HL-60/S4 treated with phorbol 12-myristate 13-acetate at 8.2 ng/mL for 4 days and 3 days (cell line): ENCODE results near the gene SEPTIN6.

ENCODE experiments used
- in situ Hi-C: fragments of 300-500 bp; cut with MboI; formaldehyde crosslinking; loops from 2 replicates; pipeline ENCODE4 v1.15.0; 2022; ENCODE audit warnings: low sequenced_read_pairs

Gene SEPTIN6

GRCh38 chrX:119693040-119693995 lies at the start of gene SEPTIN6:
TSS of gene SEPTIN6 (minus strand) at chrX:119693168. CDS start at chrX:119693105, 63 bp downstream.
- in situ Hi-C loops, result no loop called here

GRCh38 chrX:119738742-119739141 lies 45.8 kb upstream of the SEPTIN6 start:
- in situ Hi-C loops, result loop anchor here (25.0 kb wide), 1 partner anchor 226 kb away; no protein-coding TSS in a partner anchor

GRCh38 chrX:119736206-119736764 lies 43.3 kb upstream of the SEPTIN6 start:
- in situ Hi-C loops, result loop anchor here (25.0 kb wide), 1 partner anchor 224 kb away; no protein-coding TSS in a partner anchor

GRCh38 chrX:119735467-119735866 lies 42.5 kb upstream of the SEPTIN6 start:
- in situ Hi-C loops, result loop anchor here (25.0 kb wide), 1 partner anchor 223 kb away; no protein-coding TSS in a partner anchor

- in situ Hi-C loops, result loop anchor here (25.0 kb wide), 1 partner anchor 223 kb away; no protein-coding TSS in a partner anchor
These were observed 42.0 kb upstream of the SEPTIN6 start for GRCh38 chrX:119734897-119735339.

GRCh38 chrX:119729408-119730201 lies 36.6 kb upstream of the SEPTIN6 start:
- in situ Hi-C loops, result loop anchor here (25.0 kb wide), 1 partner anchor 217 kb away; no protein-coding TSS in a partner anchor

GRCh38 chrX:119728487-119728886 lies 35.5 kb upstream of the SEPTIN6 start:
- in situ Hi-C loops, result loop anchor here (25.0 kb wide), 1 partner anchor 216 kb away; no protein-coding TSS in a partner anchor

- in situ Hi-C loops, result loop anchor here (25.0 kb wide), 1 partner anchor 215 kb away; no protein-coding TSS in a partner anchor
These were observed 34.1 kb upstream of the SEPTIN6 start for GRCh38 chrX:119726900-119727555.

- in situ Hi-C loops, result no loop called here
These were observed 29.0 kb upstream of the SEPTIN6 start for GRCh38 chrX:119721926-119722325.

GRCh38 chrX:119721487-119721886 lies 28.5 kb upstream of the SEPTIN6 start:
- in situ Hi-C loops, result no loop called here

GRCh38 chrX:119709630-119710029 lies 16.7 kb upstream of the SEPTIN6 start:
- in situ Hi-C loops, result no loop called here

- in situ Hi-C loops, result no loop called here
These were observed 16.0 kb upstream of the SEPTIN6 start for GRCh38 chrX:119708936-119709335.

GRCh38 chrX:119706616-119707015 lies 13.6 kb upstream of the SEPTIN6 start:
- in situ Hi-C loops, result no loop called here

GRCh38 chrX:119698845-119699244 lies 5.9 kb upstream of the SEPTIN6 start:
- in situ Hi-C loops, result no loop called here

GRCh38 chrX:119696251-119696890 lies 3.4 kb upstream of the SEPTIN6 start:
- in situ Hi-C loops, result no loop called here

- in situ Hi-C loops, result no loop called here
These were observed 2.6 kb upstream of the SEPTIN6 start for GRCh38 chrX:119695535-119696050.

GRCh38 chrX:119694601-119695534 lies 1.9 kb upstream of the SEPTIN6 start:
- in situ Hi-C loops, result no loop called here

GRCh38 chrX:119693996-119694451 lies 1.1 kb upstream of the SEPTIN6 start:
- in situ Hi-C loops, result no loop called here
